ENCODE results near the gene PAQR6. TPM values are rescaled to one million over a fixed set of nuclear protein-coding genes. Genes with fewer than 3 reads are reported as not detected.
A peak's percentile ranks its signal among the peaks of the same experiment; 100 is the strongest.

Gene PAQR6
- total RNA-seq, 1 donor from 2014 or later: not detected

GRCh38 chr1:156289857-156290256 lies 42.0 kb upstream of the PAQR6 start:
- H3K4me1 ChIP-seq: peaks cover 6 to 7% of the 10 kb centered on the region in 2 donors
- DNase-seq (ENCODE audit: low spot score in 2 of 2): no peak
- no peak for TF ChIP-seq CTCF (IDR thresholded peaks at IDR 0.05)
- H3K36me3 ChIP-seq: peaks cover 4 to 7% of the 10 kb centered on the region in 2 donors
- no peaks in the 10 kb centered on the region for H3K9me3 ChIP-seq
- no peaks in the 10 kb centered on the region for H3K27me3 ChIP-seq
- intact Hi-C loops (cut with DNase I): no loop called here
- no peak overlapping the region for H3K27ac ChIP-seq
- no peak overlapping the region for H3K4me3 ChIP-seq

GRCh38 chr1:156286061-156286460 lies 38.2 kb upstream of the PAQR6 start:
- no peak for DNase-seq (ENCODE audit: low spot score in 2 of 2)
- Histone ChIP-seq H3K36me3 (peaks cover 4 to 7% of the 10 kb centered on the region in 2 donors), H3K4me3 (no peak overlapping the region), H3K27me3 (no peaks in the 10 kb centered on the region), H3K27ac (no peak overlapping the region), H3K9me3 (no peaks in the 10 kb centered on the region), H3K4me1 (peaks cover 0 to 11% of the 10 kb centered on the region in 2 donors)
- intact Hi-C loops (cut with DNase I): no loop called here
- TF ChIP-seq CTCF (IDR thresholded peaks at IDR 0.05): no peak

- peaks cover 4 to 7% of the 10 kb centered on the region in 2 donors for H3K36me3 ChIP-seq
- H3K4me3 ChIP-seq: no peak overlapping the region
- no peaks in the 10 kb centered on the region for H3K27me3 ChIP-seq
- H3K9me3 ChIP-seq: no peaks in the 10 kb centered on the region
- TF ChIP-seq CTCF (IDR thresholded peaks at IDR 0.05): no peak
- H3K27ac ChIP-seq: no peak overlapping the region
- peaks cover 0 to 13% of the 10 kb centered on the region in 2 donors for H3K4me1 ChIP-seq
- no peak for DNase-seq (ENCODE audit: low spot score in 2 of 2)
- intact Hi-C loops (cut with DNase I): no loop called here
Observed at GRCh38 chr1:156285437-156285836, 37.6 kb upstream of the PAQR6 start.

GRCh38 chr1:156284757-156285156 lies 36.9 kb upstream of the PAQR6 start:
- intact Hi-C loops (cut with DNase I): no loop called here
- H3K4me3 ChIP-seq: no peak overlapping the region
- no peak for DNase-seq (ENCODE audit: low spot score in 2 of 2)
- H3K27me3 ChIP-seq: no peaks in the 10 kb centered on the region
- H3K36me3 ChIP-seq: peaks cover 4 to 7% of the 10 kb centered on the region in 2 donors
- H3K4me1 ChIP-seq: peaks cover 0 to 13% of the 10 kb centered on the region in 2 donors
- no peaks in the 10 kb centered on the region for H3K9me3 ChIP-seq
- TF ChIP-seq CTCF (IDR thresholded peaks at IDR 0.05): no peak
- no peak overlapping the region for H3K27ac ChIP-seq

- H3K27ac ChIP-seq: peak within 1 kb of the TSS; percentile 45 to 85
- peaks cover 2 to 6% of the 10 kb centered on the region in 2 donors for H3K36me3 ChIP-seq
- H3K4me1 ChIP-seq: peaks cover 0 to 13% of the 10 kb centered on the region in 2 donors
- H3K4me3 ChIP-seq: peak within 1 kb of the TSS; percentile 81 to 88
- TF ChIP-seq CTCF (IDR thresholded peaks at IDR 0.05): no peak
- intact Hi-C loops (cut with DNase I): no loop called here
- DNase-seq (ENCODE audit: low spot score in 2 of 2): no peak
- H3K27me3 ChIP-seq: no peaks in the 10 kb centered on the region
- no peaks in the 10 kb centered on the region for H3K9me3 ChIP-seq
Observed at GRCh38 chr1:156284112-156284511, 36.3 kb upstream of the PAQR6 start, which contains the start of gene TMEM79. TSS of gene TMEM79 (plus strand) at chr1:156284325. CDS start at chr1:156285227, 902 bp downstream.

- Histone ChIP-seq H3K27me3 (no peaks in the 10 kb centered on the region), H3K36me3 (peaks cover under 1 to 2% of the 10 kb centered on the region in 2 donors), H3K27ac (peak overlapping the region in 1 of 2 donors; percentile 45), H3K4me3 (peak overlapping the region; percentile 81 to 88), H3K4me1 (peaks cover 0 to 13% of the 10 kb centered on the region in 2 donors), H3K9me3 (no peaks in the 10 kb centered on the region)
- DNase-seq (ENCODE audit: low spot score in 2 of 2): no peak
- intact Hi-C loops (cut with DNase I): no loop called here
- TF ChIP-seq CTCF (IDR thresholded peaks at IDR 0.05): no peak
Observed at GRCh38 chr1:156283521-156283920, 35.7 kb upstream of the PAQR6 start.

Data from ascending aorta (tissue), 2 donors.